ENCODE measurements around the gene BCLAF1.

Gene BCLAF1

GRCh38 chr6:136208783-136209182 is 80.9 kb downstream of the BCLAF1 start:
- Histone ChIP-seq H3K27ac (replicated peaks) (no peak overlapping the region), H3K4me3 (replicated peaks; ENCODE audit: insufficient read depth, low read length) (no peak overlapping the region), H3K27me3 (ENCODE audit: insufficient read depth, poor library complexity, severe bottlenecking) (no peaks in the 10 kb centered on the region)
- TF ChIP-seq REST (IDR thresholded peaks at IDR 0.05; ENCODE audit: insufficient replicate concordance, low read depth) (no peak), SPI1 (IDR thresholded peaks at IDR 0.05; ENCODE audit: borderline replicate concordance, low read depth) (no peak), GABPA (IDR thresholded peaks at IDR 0.05; ENCODE audit: low read depth) (no peak), CTCF (IDR thresholded peaks at IDR 0.05; ENCODE audit: insufficient read depth, low read length) (no peak), POLR2AphosphoS5 (IDR thresholded peaks at IDR 0.05; ENCODE audit: low read depth) (no peak)
- DNase-seq (ENCODE audit: low read depth in 1 of 2, low spot score in 1 of 2) = no peak

Data from HL-60 (cell line).